Caco-2 (cell line): Measurements from ENCODE around the gene KCNK7. TPM values are rescaled to one million over a fixed set of nuclear protein-coding genes. Genes with fewer than 3 reads are reported as not detected.

Experiments used
- BruUV-seq: library from RNA; stranded (reverse); fragments of 400-500 nt; replicated peaks from 2 replicates; lab custom pipeline; 2021; lab: Mats Ljungman, UMichigan
- CTCF ChIA-PET: fragments of 300-600 bp; sonication (Branson Sonifier 250); formaldehyde crosslinking; loops from one replicate; lab custom pipeline; 2022; ENCODE audit warnings: antibody characterized with exemption; lab: Charles Lee
- POLR2A ChIA-PET: fragments of 300-600 bp; sonication (Branson Sonifier 250); formaldehyde crosslinking; loops from one replicate; lab custom pipeline; 2022; ENCODE audit warnings: antibody characterized with exemption; lab: Charles Lee
- DNase-seq, 2 experiments: peaks; one replicate each; pipeline versions ENCODE4 v3.0.0 to v3.0.0-alpha.2; 2020 to 2022
- H3K27me3 ChIP-seq: replicated peaks from 2 replicates; pipeline ENCODE4 v1.6.0; 2011; ENCODE audit warnings: low read length; ENCODE audit not compliant: control insufficient read depth, insufficient read depth
- H3K36me3 ChIP-seq: 2 replicates; pipeline ENCODE4 v1.5.1; 2011; ENCODE audit warnings: low read length; ENCODE audit not compliant: control insufficient read depth, insufficient read depth
- H3K4me1 ChIP-seq: fragments of 250-450 bp; sonication (Bioruptor Pico); 2 replicates; pipeline ENCODE4 v1.5.1; 2020; ENCODE audit warnings: mild to moderate bottlenecking
- H3K4me3 ChIP-seq: 2 replicates; pipeline ENCODE4 v1.5.1; 2011; ENCODE audit warnings: low read depth, mild to moderate bottlenecking, control low read depth, low read length
- H3K9me3 ChIP-seq: fragments of 250-450 bp; sonication (Bioruptor Pico); 2 replicates; pipeline ENCODE4 v1.5.1; 2020; ENCODE audit warnings: mild to moderate bottlenecking, moderate library complexity
- H3K27ac Mint-ChIP-seq: one replicate; pipeline ENCODE4 v1.8.0; 2022; ENCODE audit warnings: mixed read lengths; ENCODE audit not compliant: unreplicated experiment
- H3K27me3 Mint-ChIP-seq: one replicate; pipeline ENCODE4 v1.8.0; 2022; ENCODE audit warnings: mixed read lengths; ENCODE audit not compliant: insufficient read depth, unreplicated experiment
- H3K36me3 Mint-ChIP-seq: one replicate; pipeline ENCODE4 v1.8.0; 2022; ENCODE audit warnings: mild to moderate bottlenecking, mixed read lengths; ENCODE audit not compliant: insufficient read depth, unreplicated experiment
- H3K4me1 Mint-ChIP-seq: one replicate; pipeline ENCODE4 v1.8.0; 2022; ENCODE audit warnings: low read depth, mixed read lengths; ENCODE audit not compliant: unreplicated experiment
- H3K4me3 Mint-ChIP-seq: one replicate; pipeline ENCODE4 v1.8.0; 2022; ENCODE audit warnings: mild to moderate bottlenecking, moderate library complexity, mixed read lengths; ENCODE audit not compliant: unreplicated experiment
- H3K9me3 Mint-ChIP-seq: one replicate; pipeline ENCODE4 v1.8.0; 2022; ENCODE audit warnings: mixed read lengths; ENCODE audit not compliant: unreplicated experiment
- CTCF ChIP-seq, 2 experiments: fragments of 200-600 bp in 1 of 2; IDR thresholded peaks; 1 replicate in 1 of 2; 2 replicates in 1 of 2; pipeline versions ENCODE4 v1.5.1 to v1.8.0; 2011 to 2022; ENCODE audit warnings: antibody characterized with exemption in 1 of 2, control low read depth in 1 of 2, inconsistent platforms in 1 of 2, low read depth in 1 of 2, low read length in 1 of 2, mild to moderate bottlenecking in 1 of 2, moderate library complexity in 1 of 2; ENCODE audit not compliant: insufficient read depth in 1 of 2, severe bottlenecking in 1 of 2, unreplicated experiment in 1 of 2
- intact Hi-C: fragments of 100-400 bp; cut with micrococcal nuclease; formaldehyde crosslinking; loops from one replicate; pipeline ENCODE4 v1.10.0; 2022; ENCODE audit not compliant: unreplicated experiment
- total RNA-seq: library from RNA; stranded (reverse); gene quantifications from 2 replicates; pipeline ENCODE4 v1.2.3, GENCODE V29; 2022

Gene KCNK7
- total RNA-seq, 1 experiment from 2014 or later: 0.39 TPM

- Mint-ChIP-seq H3K4me3 (peak within 1 kb of the TSS; percentile 75), H3K36me3 (peaks cover 19% of the 10 kb centered on the region), H3K4me1 (peaks cover 41% of the 10 kb centered on the region), H3K27me3 (no peaks in the 10 kb centered on the region), H3K27ac (peak within 1 kb of the TSS; percentile 61), H3K9me3 (no peaks in the 10 kb centered on the region)
- TF ChIP-seq CTCF (IDR thresholded peaks at IDR 0.05; ENCODE audit: insufficient read depth in 1 of 2, low read depth in 1 of 2, low read length in 1 of 2, severe bottlenecking in 1 of 2, unreplicated experiment in 1 of 2): no peak
- ChIA-PET CTCF (interaction anchor here (0.9 kb wide), 1 partner anchor 14 kb away, joined by 3 read pairs; the partner anchor contains the start of gene FAM89B), POLR2A (interaction anchor here (0.6 to 1.3 kb wide), 2 partner anchors 14 to 33 kb away, joined by 3 to 4 read pairs; partner anchors contain the start of genes FAM89B and SCYL1)
- BruUV-seq: no TSS peak
- Histone ChIP-seq H3K27me3 (no peaks in the 10 kb centered on the region), H3K4me1 (peaks cover 57% of the 10 kb centered on the region), H3K4me3 (peak within 1 kb of the TSS; percentile 70), H3K36me3 (no peaks in the 10 kb centered on the region), H3K9me3 (no peaks in the 10 kb centered on the region)
- intact Hi-C loops: loop anchor here (1.0 kb wide), 1 partner anchor 12 kb away; the partner anchor contains the start of gene ZNRD2
- DNase-seq: peak; percentile 82 to 85
Observed at GRCh38 chr11:65558002-65558929, 37.3 kb downstream of the KCNK7 start, which contains the start of gene LTBP3. TSS of gene LTBP3 (minus strand) at chr11:65558359. CDS start at chr11:65557959, 400 bp downstream.

- Histone ChIP-seq H3K36me3 (no peaks in the 10 kb centered on the region; the same call in 1 of the 2 replicates), H3K4me3 (peak overlapping the region; percentile 70), H3K9me3 (no peaks in the 10 kb centered on the region), H3K4me1 (peaks cover 61% of the 10 kb centered on the region), H3K27me3 (no peaks in the 10 kb centered on the region)
- TF ChIP-seq CTCF (IDR thresholded peaks at IDR 0.05; ENCODE audit: insufficient read depth in 1 of 2, low read depth in 1 of 2, low read length in 1 of 2, severe bottlenecking in 1 of 2, unreplicated experiment in 1 of 2): no peak
- peaks cover 19% of the 10 kb centered on the region for H3K36me3 Mint-ChIP-seq
- intact Hi-C loops: loop anchor here (1.0 kb wide), 1 partner anchor 13 kb away; the partner anchor contains the start of gene ZNRD2
- peak overlapping the region; percentile 61 for H3K27ac Mint-ChIP-seq
- CTCF ChIA-PET: interaction anchor here (0.6 to 1.7 kb wide), 4 partner anchors 13 to 23 kb away, joined by 3 to 9 read pairs (median 8); partner anchors contain the start of genes FAM89B and ZNRD2
- POLR2A ChIA-PET: interaction anchor here (0.9 to 1.4 kb wide), 2 partner anchors 13 to 35 kb away, joined by 3 to 7 read pairs; partner anchors contain the start of gene ZNRD2
- H3K27me3 Mint-ChIP-seq: no peaks in the 10 kb centered on the region
- DNase-seq: no peak
- H3K9me3 Mint-ChIP-seq: no peaks in the 10 kb centered on the region
- no TSS peak for BruUV-seq
- peaks cover 46% of the 10 kb centered on the region for H3K4me1 Mint-ChIP-seq
- peak overlapping the region; percentile 75 for H3K4me3 Mint-ChIP-seq
Observed at GRCh38 chr11:65557280-65558001, 38.2 kb downstream of the KCNK7 start.
